ENCODE data around the gene PXDN. TPM values are rescaled to one million over a fixed set of nuclear protein-coding genes. Genes with fewer than 3 reads are reported as not detected.
A peak's percentile ranks its signal among the peaks of the same experiment; 100 is the strongest.
"Not testable (repeated sequence)": the region's sequence is repeated elsewhere in the genome, so short reads cannot be mapped to it uniquely, and the experiment has no call there.

Gene PXDN
- total RNA-seq, 4 donors from 2014 or later = 26.6 to 254 (median 59.8) TPM

- intact Hi-C loops (cut with DNase I; ENCODE audit: low total_unique reads) = no loop called here
- no peaks in the 10 kb centered on the region for H3K9me3 ChIP-seq
- H3K36me3 ChIP-seq = no peaks in the 10 kb centered on the region
- no peaks in the 10 kb centered on the region for H3K4me1 ChIP-seq
- peak overlapping the region in 1 of 2 donors; percentile 5 for H3K27ac ChIP-seq
- no peak overlapping the region for H3K4me3 ChIP-seq
- no peaks in the 10 kb centered on the region for H3K27me3 ChIP-seq
- DNase-seq = no peak
- TF ChIP-seq, protein P1, sequence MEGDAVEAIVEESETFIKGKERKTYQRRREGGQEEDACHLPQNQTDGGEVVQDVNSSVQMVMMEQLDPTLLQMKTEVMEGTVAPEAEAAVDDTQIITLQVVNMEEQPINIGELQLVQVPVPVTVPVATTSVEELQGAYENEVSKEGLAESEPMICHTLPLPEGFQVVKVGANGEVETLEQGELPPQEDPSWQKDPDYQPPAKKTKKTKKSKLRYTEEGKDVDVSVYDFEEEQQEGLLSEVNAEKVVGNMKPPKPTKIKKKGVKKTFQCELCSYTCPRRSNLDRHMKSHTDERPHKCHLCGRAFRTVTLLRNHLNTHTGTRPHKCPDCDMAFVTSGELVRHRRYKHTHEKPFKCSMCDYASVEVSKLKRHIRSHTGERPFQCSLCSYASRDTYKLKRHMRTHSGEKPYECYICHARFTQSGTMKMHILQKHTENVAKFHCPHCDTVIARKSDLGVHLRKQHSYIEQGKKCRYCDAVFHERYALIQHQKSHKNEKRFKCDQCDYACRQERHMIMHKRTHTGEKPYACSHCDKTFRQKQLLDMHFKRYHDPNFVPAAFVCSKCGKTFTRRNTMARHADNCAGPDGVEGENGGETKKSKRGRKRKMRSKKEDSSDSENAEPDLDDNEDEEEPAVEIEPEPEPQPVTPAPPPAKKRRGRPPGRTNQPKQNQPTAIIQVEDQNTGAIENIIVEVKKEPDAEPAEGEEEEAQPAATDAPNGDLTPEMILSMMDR (IDR thresholded peaks at IDR 0.05) = no peak
- no peak for TF ChIP-seq POLR2A (IDR thresholded peaks at IDR 0.05)
Measured at GRCh38 chr2:1681323-1682180, 62.8 kb downstream of the PXDN start.

DNA sequence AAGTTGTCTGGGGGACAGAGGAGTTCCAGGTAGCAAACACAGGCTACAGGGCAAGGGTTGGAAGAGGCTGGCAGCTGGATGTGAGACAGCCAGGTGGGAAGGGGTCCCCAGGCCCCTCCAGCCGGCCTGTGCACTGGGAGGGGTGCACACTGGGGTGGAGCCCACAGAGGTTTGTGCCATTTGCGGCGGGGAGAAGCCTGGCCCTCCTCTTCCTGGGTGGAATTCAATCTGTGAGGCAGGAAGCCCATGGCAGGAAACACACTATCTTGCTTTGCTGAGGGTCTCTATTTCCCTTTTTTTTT, 63.3 kb downstream of the PXDN start:
- no peaks in the 10 kb centered on the region for H3K27me3 ChIP-seq
- no peak for DNase-seq
- no peaks in the 10 kb centered on the region for H3K9me3 ChIP-seq
- no peaks in the 10 kb centered on the region for H3K36me3 ChIP-seq
- no peak overlapping the region for H3K27ac ChIP-seq
- intact Hi-C loops (cut with DNase I; ENCODE audit: low total_unique reads) = no loop called here
- H3K4me3 ChIP-seq = no peak overlapping the region
- no peak for TF ChIP-seq POLR2A (IDR thresholded peaks at IDR 0.05)
- TF ChIP-seq, protein P1 (IDR thresholded peaks at IDR 0.05) = no peak
- peaks cover 0 to 6% of the 10 kb centered on the region in 2 donors for H3K4me1 ChIP-seq

DNA sequence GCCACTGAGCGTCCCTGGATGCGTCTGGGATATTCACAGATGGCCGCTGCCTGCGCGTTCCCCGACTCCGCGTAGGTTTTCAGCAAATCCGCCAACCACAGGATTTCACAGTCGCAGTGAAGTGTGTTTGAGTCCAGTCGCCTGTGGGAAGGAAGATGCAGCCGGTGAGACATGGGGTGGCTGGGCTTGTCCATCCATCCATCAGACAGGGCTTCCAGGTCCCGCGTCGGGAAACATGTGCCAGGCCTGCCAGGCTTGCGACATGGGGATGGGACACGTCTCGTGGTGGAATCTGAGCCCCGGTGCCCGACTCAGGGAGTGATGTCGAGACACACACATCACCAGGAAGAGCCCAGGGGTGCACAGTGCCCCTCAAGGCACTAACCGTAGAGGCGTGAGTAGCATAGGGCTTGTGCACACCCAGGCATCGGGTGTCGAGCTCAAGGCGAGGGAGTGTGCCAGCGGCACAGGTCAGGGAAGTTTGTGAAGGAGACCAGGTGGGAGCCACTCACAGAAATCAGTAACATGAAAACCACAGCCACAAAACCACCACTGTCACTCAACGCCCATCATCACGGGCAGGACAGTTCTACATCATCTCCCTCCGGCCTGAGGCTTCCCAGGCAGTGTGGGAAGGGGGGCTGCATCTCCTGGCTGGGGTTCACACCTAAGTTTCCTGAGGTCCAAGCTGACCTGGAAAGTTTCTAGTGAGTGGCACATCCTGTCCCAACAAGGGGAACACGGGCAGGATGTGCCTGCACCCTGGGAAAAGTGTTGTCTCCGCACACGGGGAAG, 63.9 kb downstream of the PXDN start:
- H3K9me3 ChIP-seq = no peaks in the 10 kb centered on the region
- no peak overlapping the region for H3K27ac ChIP-seq
- no peak overlapping the region for H3K4me3 ChIP-seq
- DNase-seq = no peak
- H3K27me3 ChIP-seq = no peaks in the 10 kb centered on the region
- intact Hi-C loops (cut with DNase I; ENCODE audit: low total_unique reads) = no loop called here
- H3K36me3 ChIP-seq = no peaks in the 10 kb centered on the region
- TF ChIP-seq POLR2A (IDR thresholded peaks at IDR 0.05) = no peak
- TF ChIP-seq, protein P1 (IDR thresholded peaks at IDR 0.05) = no peak
- peaks cover 0 to 8% of the 10 kb centered on the region in 2 donors for H3K4me1 ChIP-seq

DNA sequence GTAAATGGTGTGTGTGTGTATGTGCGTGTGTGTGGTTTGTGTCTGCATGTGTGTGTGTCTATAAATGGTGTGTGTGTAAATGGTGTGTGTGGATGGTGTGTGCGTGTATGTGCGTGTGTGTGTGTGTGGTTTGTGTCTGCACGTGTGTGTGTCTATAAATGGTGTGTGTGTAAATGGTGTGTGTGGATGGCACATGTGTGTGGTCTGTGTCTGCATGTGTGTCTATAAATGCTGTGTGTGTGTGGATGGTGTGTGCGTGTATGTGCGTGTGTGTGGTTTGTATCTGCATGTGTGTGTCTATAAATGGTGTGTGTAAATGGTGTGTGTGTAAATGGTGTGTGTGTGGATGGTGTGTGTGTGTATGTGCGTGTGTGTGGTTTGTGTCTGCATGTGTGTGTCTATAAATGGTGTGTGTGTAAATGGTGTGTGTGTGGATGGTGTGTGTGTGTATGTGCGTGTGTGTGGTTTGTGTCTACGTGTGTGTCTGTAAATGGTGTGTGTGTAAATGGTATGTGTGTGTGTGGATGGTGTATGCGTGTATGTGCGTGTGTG, 64.8 kb downstream of the PXDN start:
- H3K4me1 ChIP-seq, H3K4me3 ChIP-seq, H3K9me3 ChIP-seq, H3K36me3 ChIP-seq, DNase-seq, H3K27me3 ChIP-seq, H3K27ac ChIP-seq: not testable (repeated sequence)
- intact Hi-C loops (cut with DNase I; ENCODE audit: low total_unique reads) = loop anchor here (10.0 kb wide), 1 partner anchor 65 kb away; the partner anchor contains the start of gene PXDN

DNA sequence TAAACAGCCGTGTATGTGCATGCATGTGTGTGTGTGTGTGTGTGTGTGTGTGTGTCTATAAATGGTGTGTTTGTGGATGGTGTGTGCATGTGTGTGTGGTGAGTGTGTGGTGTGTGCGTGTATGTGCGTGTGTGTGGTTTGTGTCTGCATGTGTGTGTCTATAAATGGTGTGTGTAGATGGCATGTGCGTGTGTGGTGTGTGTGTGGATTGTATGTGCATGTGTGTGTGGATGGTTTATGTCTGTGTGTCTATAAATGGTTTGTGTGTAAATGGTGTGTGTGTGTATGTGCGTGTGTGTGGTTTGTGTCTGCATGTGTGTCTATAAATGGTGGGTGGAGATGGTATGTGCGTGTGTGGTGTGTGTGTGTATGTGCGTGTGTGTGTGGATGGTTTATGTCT, 65.2 kb downstream of the PXDN start:
- H3K4me3 ChIP-seq, H3K27ac ChIP-seq, DNase-seq, H3K4me1 ChIP-seq, H3K36me3 ChIP-seq, H3K9me3 ChIP-seq, H3K27me3 ChIP-seq: not testable (repeated sequence)
- intact Hi-C loops (cut with DNase I; ENCODE audit: low total_unique reads) = loop anchor here (10.0 kb wide), 1 partner anchor 66 kb away; the partner anchor contains the start of gene PXDN

DNA sequence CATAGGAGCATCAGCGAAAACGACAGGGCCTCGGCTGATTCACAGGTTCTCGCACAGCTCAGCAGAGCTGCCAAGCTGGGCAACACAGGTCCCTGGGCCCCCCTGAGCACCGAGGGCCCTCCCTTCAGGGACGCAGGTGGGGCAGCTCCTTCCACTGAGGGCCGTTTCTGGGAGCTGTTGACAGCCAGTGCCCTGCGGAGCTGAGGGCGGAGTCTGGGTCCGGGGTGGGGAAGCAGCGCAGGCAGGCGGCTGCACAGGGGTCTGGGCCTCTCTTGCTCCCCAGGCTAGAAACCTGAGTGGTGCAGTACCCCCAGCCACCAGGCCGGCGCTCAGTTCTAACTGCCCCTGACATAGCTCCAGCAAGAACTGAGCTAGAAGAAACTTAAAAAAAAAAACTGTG, 65.7 kb downstream of the PXDN start:
- DNase-seq = no peak
- Histone ChIP-seq H3K4me1 (peaks cover 0 to 8% of the 10 kb centered on the region in 2 donors), H3K9me3 (no peaks in the 10 kb centered on the region), H3K27me3 (no peaks in the 10 kb centered on the region), H3K27ac (peak overlapping the region in 1 of 2 donors; percentile 18), H3K4me3 (no peak overlapping the region), H3K36me3 (no peaks in the 10 kb centered on the region)
- TF ChIP-seq, protein P1 (IDR thresholded peaks at IDR 0.05) = no peak
- TF ChIP-seq POLR2A (IDR thresholded peaks at IDR 0.05) = no peak
- intact Hi-C loops (cut with DNase I; ENCODE audit: low total_unique reads) = loop anchor here (10.0 kb wide), 1 partner anchor 66 kb away; the partner anchor contains the start of gene PXDN
